IMR-90 (cell line): ENCODE results near the gene EPOP.

Source experiments
- CEBPB ChIP-seq: IDR thresholded peaks from 2 replicates; pipeline ENCODE4 v1.6.1; 2012; ENCODE audit warnings: low read depth, low read length, improper control_type of control experiment
- CHD1 ChIP-seq: IDR thresholded peaks from 2 replicates; pipeline ENCODE4 v1.6.1; 2012; ENCODE audit warnings: low read depth, low read length, improper control_type of control experiment
- MXI1 ChIP-seq: IDR thresholded peaks from 2 replicates; pipeline ENCODE4 v1.6.1; 2012; ENCODE audit warnings: low read depth, mild to moderate bottlenecking, low read length, moderate library complexity, borderline replicate concordance
- NFE2L2 ChIP-seq: fragments of 150-350 bp; IDR thresholded peaks from 2 replicates; pipeline ENCODE4 v1.6.1; 2016; ENCODE audit warnings: low read depth, mild to moderate bottlenecking, low read length
- RCOR1 ChIP-seq: IDR thresholded peaks from 2 replicates; pipeline ENCODE4 v1.6.1; 2012; ENCODE audit warnings: mild to moderate bottlenecking, low read length, improper control_type of control experiment; ENCODE audit not compliant: insufficient replicate concordance
- TF ChIP-seq, protein P1 (sequence below): conservative IDR thresholded peaks from 2 replicates; pipeline ENCODE4 v1.5.1; 2012; ENCODE audit warnings: mild to moderate bottlenecking, low read depth, low read length, improper control_type of control experiment
- TF ChIP-seq, protein P2 (sequence below): fragments of 150-350 bp; IDR thresholded peaks from 2 replicates; pipeline ENCODE4 v1.6.1; 2017; ENCODE audit warnings: mild to moderate bottlenecking, antibody characterized with exemption, low read length, low read depth

DNA sequence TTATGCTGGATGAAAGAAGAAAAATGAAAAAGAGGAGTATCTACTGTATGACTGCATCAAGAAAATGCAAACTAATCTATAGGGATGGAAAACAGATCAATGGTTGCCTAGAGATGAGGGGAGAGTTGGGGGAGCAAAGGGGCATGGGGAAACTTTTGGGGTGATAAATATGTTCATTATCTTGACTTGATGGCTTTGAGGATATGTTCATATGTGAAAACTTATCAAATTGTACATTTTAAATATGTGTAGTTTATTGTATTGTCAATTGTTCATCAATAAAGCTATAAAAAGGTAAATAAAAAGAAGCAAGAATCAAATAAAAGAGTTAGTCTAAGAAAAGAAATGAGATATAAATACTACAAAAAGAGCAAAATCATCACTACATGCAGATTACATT lies 49.3 kb downstream of the EPOP start:
- TF ChIP-seq, protein P1, sequence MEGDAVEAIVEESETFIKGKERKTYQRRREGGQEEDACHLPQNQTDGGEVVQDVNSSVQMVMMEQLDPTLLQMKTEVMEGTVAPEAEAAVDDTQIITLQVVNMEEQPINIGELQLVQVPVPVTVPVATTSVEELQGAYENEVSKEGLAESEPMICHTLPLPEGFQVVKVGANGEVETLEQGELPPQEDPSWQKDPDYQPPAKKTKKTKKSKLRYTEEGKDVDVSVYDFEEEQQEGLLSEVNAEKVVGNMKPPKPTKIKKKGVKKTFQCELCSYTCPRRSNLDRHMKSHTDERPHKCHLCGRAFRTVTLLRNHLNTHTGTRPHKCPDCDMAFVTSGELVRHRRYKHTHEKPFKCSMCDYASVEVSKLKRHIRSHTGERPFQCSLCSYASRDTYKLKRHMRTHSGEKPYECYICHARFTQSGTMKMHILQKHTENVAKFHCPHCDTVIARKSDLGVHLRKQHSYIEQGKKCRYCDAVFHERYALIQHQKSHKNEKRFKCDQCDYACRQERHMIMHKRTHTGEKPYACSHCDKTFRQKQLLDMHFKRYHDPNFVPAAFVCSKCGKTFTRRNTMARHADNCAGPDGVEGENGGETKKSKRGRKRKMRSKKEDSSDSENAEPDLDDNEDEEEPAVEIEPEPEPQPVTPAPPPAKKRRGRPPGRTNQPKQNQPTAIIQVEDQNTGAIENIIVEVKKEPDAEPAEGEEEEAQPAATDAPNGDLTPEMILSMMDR = no peak
- TF ChIP-seq CEBPB = no peak
- TF ChIP-seq MXI1 = no peak
- no peak for TF ChIP-seq CHD1
- TF ChIP-seq, protein P2, sequence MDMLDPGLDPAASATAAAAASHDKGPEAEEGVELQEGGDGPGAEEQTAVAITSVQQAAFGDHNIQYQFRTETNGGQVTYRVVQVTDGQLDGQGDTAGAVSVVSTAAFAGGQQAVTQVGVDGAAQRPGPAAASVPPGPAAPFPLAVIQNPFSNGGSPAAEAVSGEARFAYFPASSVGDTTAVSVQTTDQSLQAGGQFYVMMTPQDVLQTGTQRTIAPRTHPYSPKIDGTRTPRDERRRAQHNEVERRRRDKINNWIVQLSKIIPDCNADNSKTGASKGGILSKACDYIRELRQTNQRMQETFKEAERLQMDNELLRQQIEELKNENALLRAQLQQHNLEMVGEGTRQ = no peak
- TF ChIP-seq RCOR1 = no peak
- TF ChIP-seq NFE2L2 = no peak
